Naive thymus-derived CD8-positive, alpha-beta T cell (primary cell): ENCODE data around the gene CDH4. TPM values are rescaled to one million over a fixed set of nuclear protein-coding genes. Genes with fewer than 3 reads are reported as not detected.

Source experiments
- ATAC-seq, 2 donors: fragments of 150-1000 bp; cut with Tn5 transposase in 1 of 2; sonication (Bioruptor Pico), chemical (Tn5 transposase) in 1 of 2; 1 replicate in 1 of 2; 2 replicates in 1 of 2; pipeline ENCODE4 v1.10.0; 2021; ENCODE audit warnings: mild to moderate bottlenecking in 2 of 2, moderate library complexity in 2 of 2
- POLR2A ChIA-PET: fragments of 350-600 bp; sonication (Branson Sonifier 250); formaldehyde crosslinking; loops from one replicate; lab custom pipeline; 2021; ENCODE audit warnings: antibody characterized with exemption; lab: Charles Lee
- DNase-seq, 10 donors: peaks; one replicate each; pipeline versions ENCODE4 v3.0.0 to v3.0.0-alpha.2; 2020 to 2022
- H3K27ac Mint-ChIP-seq, 10 donors: one replicate each; pipeline ENCODE4 v1.8.0; 2020 to 2022; ENCODE audit warnings: mild to moderate bottlenecking in 10 of 10, mixed read lengths in 10 of 10, moderate library complexity in 4 of 10, inconsistent platforms in 1 of 10
- H3K27me3 Mint-ChIP-seq, 5 donors: one replicate each; pipeline ENCODE4 v1.8.0; 2021 to 2022; ENCODE audit warnings: mixed read lengths in 5 of 5
- H3K36me3 Mint-ChIP-seq, 3 donors: one replicate each; pipeline ENCODE4 v1.8.0; 2020 to 2022; ENCODE audit warnings: mixed read lengths in 3 of 3, mild to moderate bottlenecking in 2 of 3, inconsistent platforms in 1 of 3
- H3K4me1 Mint-ChIP-seq, 4 donors: one replicate each; pipeline ENCODE4 v1.8.0; 2021 to 2022; ENCODE audit warnings: mixed read lengths in 4 of 4
- H3K4me3 Mint-ChIP-seq, 10 donors: one replicate each; pipeline ENCODE4 v1.8.0; 2020 to 2022; ENCODE audit warnings: mild to moderate bottlenecking in 10 of 10, mixed read lengths in 10 of 10, moderate library complexity in 6 of 10, inconsistent platforms in 1 of 10
- H3K9me3 Mint-ChIP-seq, 9 donors: one replicate each; pipeline ENCODE4 v1.8.0; 2020 to 2022; ENCODE audit warnings: mixed read lengths in 9 of 9, mild to moderate bottlenecking in 3 of 9, inconsistent platforms in 1 of 9, moderate library complexity in 1 of 9
- polyA plus RNA-seq, 3 donors: library from polyadenylated mRNA; unstranded; fragments of 300-500 nt; fragmentation: Illumina TruSeq; gene quantifications; one replicate each; pipeline ENCODE4 v1.2.3, GENCODE V29; 2021
- total RNA-seq, 8 experiments: library from RNA in 2 of 8; stranded (reverse) in 2 of 8; gene quantifications; one replicate each; pipeline ENCODE4 v1.2.3 and lab custom pipeline; 2021 to 2026

The CDH4 gene
- total and polyA plus RNA-seq, 5 experiments from 2014 or later = 0.07 to 0.44 (median 0.15) TPM; not detected in 1

- Mint-ChIP-seq H3K4me1 (no peaks in the 10 kb centered on the region), H3K36me3 (no peaks in the 10 kb centered on the region), H3K4me3 (no peak overlapping the region), H3K27me3 (peaks cover 0 to 3% (median 0%) of the 10 kb centered on the region in 5 donors), H3K9me3 (peaks cover 0 to 12% (median 4%) of the 10 kb centered on the region in 9 donors), H3K27ac (no peak overlapping the region)
- no peak for ATAC-seq
- POLR2A ChIA-PET = no interaction called here
- DNase-seq = no peak
Measured at GRCh38 chr20:61379898-61380544, 128.0 kb downstream of the CDH4 start.

GRCh38 chr20:61380545-61380915, 128.5 kb downstream of the CDH4 start:
- Mint-ChIP-seq H3K27ac (no peak overlapping the region), H3K4me1 (peaks cover 0 to 2% (median 0%) of the 10 kb centered on the region in 4 donors), H3K4me3 (no peak overlapping the region), H3K9me3 (peaks cover 0 to 13% (median 4%) of the 10 kb centered on the region in 9 donors), H3K36me3 (no peaks in the 10 kb centered on the region), H3K27me3 (peaks cover 0 to 3% (median 0%) of the 10 kb centered on the region in 5 donors)
- DNase-seq (no peak), ATAC-seq (no peak)
- POLR2A ChIA-PET = no interaction called here

GRCh38 chr20:61382194-61382593, 130.1 kb downstream of the CDH4 start:
- Mint-ChIP-seq H3K4me3 (no peak overlapping the region), H3K27ac (no peak overlapping the region), H3K4me1 (peaks cover 0 to 4% (median 0%) of the 10 kb centered on the region in 4 donors), H3K36me3 (peaks cover 0 to 2% (median 0%) of the 10 kb centered on the region in 3 donors), H3K9me3 (peaks cover 0 to 15% (median 4%) of the 10 kb centered on the region in 9 donors), H3K27me3 (peaks cover 0 to 18% (median 11%) of the 10 kb centered on the region in 5 donors)
- ATAC-seq = no peak
- POLR2A ChIA-PET = no interaction called here
- no peak for DNase-seq

GRCh38 chr20:61385296-61385695, 133.2 kb downstream of the CDH4 start:
- peaks cover 0 to 5% (median 0%) of the 10 kb centered on the region in 3 donors for H3K36me3 Mint-ChIP-seq
- H3K27me3 Mint-ChIP-seq = peaks cover 1 to 26% (median 18%) of the 10 kb centered on the region in 5 donors
- no peak overlapping the region for H3K4me3 Mint-ChIP-seq
- H3K27ac Mint-ChIP-seq = no peak overlapping the region
- POLR2A ChIA-PET = no interaction called here
- H3K4me1 Mint-ChIP-seq = peaks cover 0 to 7% (median 0%) of the 10 kb centered on the region in 4 donors
- ATAC-seq (no peak), DNase-seq (no peak)
- H3K9me3 Mint-ChIP-seq = peaks cover 0 to 19% (median 5%) of the 10 kb centered on the region in 9 donors

- DNase-seq (no peak), ATAC-seq (no peak)
- Mint-ChIP-seq H3K27ac (no peak overlapping the region), H3K36me3 (peaks cover 0 to 5% (median 0%) of the 10 kb centered on the region in 3 donors), H3K4me1 (peaks cover 0 to 7% (median 0%) of the 10 kb centered on the region in 4 donors), H3K4me3 (no peak overlapping the region), H3K9me3 (peaks cover 0 to 19% (median 5%) of the 10 kb centered on the region in 9 donors), H3K27me3 (peaks cover 1 to 26% (median 18%) of the 10 kb centered on the region in 5 donors)
- POLR2A ChIA-PET = no interaction called here
Measured at GRCh38 chr20:61385731-61386130, 133.7 kb downstream of the CDH4 start.

- DNase-seq (no peak), ATAC-seq (no peak)
- POLR2A ChIA-PET = no interaction called here
- peak overlapping the region in 2 of 10 donors; percentile 0 to 53 for H3K4me3 Mint-ChIP-seq
- peaks cover 0 to 5% (median 0%) of the 10 kb centered on the region in 3 donors for H3K36me3 Mint-ChIP-seq
- H3K27me3 Mint-ChIP-seq = peaks cover 1 to 26% (median 18%) of the 10 kb centered on the region in 5 donors
- peak overlapping the region in 1 of 10 donors; percentile 65 for H3K27ac Mint-ChIP-seq
- H3K4me1 Mint-ChIP-seq = peaks cover 0 to 7% (median 0%) of the 10 kb centered on the region in 4 donors
- H3K9me3 Mint-ChIP-seq = peaks cover 0 to 16% (median 3%) of the 10 kb centered on the region in 9 donors
Measured at GRCh38 chr20:61387204-61387953, 135.3 kb downstream of the CDH4 start.

GRCh38 chr20:61387954-61388348, 135.9 kb downstream of the CDH4 start:
- Mint-ChIP-seq H3K4me3 (peak overlapping the region in 1 of 10 donors; percentile 53), H3K27ac (no peak overlapping the region), H3K9me3 (peaks cover 0 to 13% (median 2%) of the 10 kb centered on the region in 9 donors), H3K27me3 (peaks cover 1 to 26% (median 18%) of the 10 kb centered on the region in 5 donors), H3K36me3 (peaks cover 0 to 5% (median 0%) of the 10 kb centered on the region in 3 donors), H3K4me1 (peaks cover 0 to 7% (median 0%) of the 10 kb centered on the region in 4 donors)
- POLR2A ChIA-PET = no interaction called here
- DNase-seq = no peak
- ATAC-seq = no peak

- Mint-ChIP-seq H3K9me3 (peaks cover 0 to 16% (median 2%) of the 10 kb centered on the region in 9 donors), H3K36me3 (peaks cover 0 to 5% (median 0%) of the 10 kb centered on the region in 3 donors), H3K27ac (no peak overlapping the region), H3K4me1 (peaks cover 0 to 7% (median 0%) of the 10 kb centered on the region in 4 donors), H3K27me3 (peaks cover 1 to 26% (median 18%) of the 10 kb centered on the region in 5 donors), H3K4me3 (no peak overlapping the region)
- POLR2A ChIA-PET = no interaction called here
- ATAC-seq (no peak), DNase-seq (no peak)
Measured at GRCh38 chr20:61389077-61389476, 137.0 kb downstream of the CDH4 start.

- DNase-seq (no peak), ATAC-seq (no peak)
- H3K4me3 Mint-ChIP-seq = no peak overlapping the region
- H3K4me1 Mint-ChIP-seq = peaks cover 0 to 4% (median 0%) of the 10 kb centered on the region in 4 donors
- peaks cover 0 to 5% (median 0%) of the 10 kb centered on the region in 3 donors for H3K36me3 Mint-ChIP-seq
- POLR2A ChIA-PET = no interaction called here
- H3K27me3 Mint-ChIP-seq = peaks cover 1 to 19% (median 15%) of the 10 kb centered on the region in 5 donors
- peaks cover 0 to 10% (median 0%) of the 10 kb centered on the region in 9 donors for H3K9me3 Mint-ChIP-seq
- H3K27ac Mint-ChIP-seq = no peak overlapping the region
Measured at GRCh38 chr20:61391185-61391584, 139.1 kb downstream of the CDH4 start.

GRCh38 chr20:61391812-61392520, 139.9 kb downstream of the CDH4 start:
- H3K4me3 Mint-ChIP-seq = no peak overlapping the region
- POLR2A ChIA-PET = no interaction called here

GRCh38 chr20:61394088-61394799, 142.2 kb downstream of the CDH4 start:
- Mint-ChIP-seq H3K4me3 (no peak overlapping the region), H3K9me3 (peaks cover 0 to 7% (median 0%) of the 10 kb centered on the region in 9 donors), H3K4me1 (no peaks in the 10 kb centered on the region), H3K27ac (no peak overlapping the region), H3K27me3 (peaks cover 0 to 4% (median 0%) of the 10 kb centered on the region in 5 donors), H3K36me3 (no peaks in the 10 kb centered on the region)
- POLR2A ChIA-PET = no interaction called here
- DNase-seq = no peak
- ATAC-seq = no peak

More at GRCh38 chr20:61391812-61392520, 139.9 kb downstream of the CDH4 start:
- Mint-ChIP-seq H3K4me1 (peaks cover 0 to 4% (median 0%) of the 10 kb centered on the region in 4 donors), H3K9me3 (peaks cover 0 to 9% (median 0%) of the 10 kb centered on the region in 9 donors), H3K36me3 (peaks cover 0 to 5% (median 0%) of the 10 kb centered on the region in 3 donors), H3K27ac (no peak overlapping the region), H3K27me3 (peaks cover 1 to 14% (median 10%) of the 10 kb centered on the region in 5 donors)
- no peak for ATAC-seq
- DNase-seq = no peak
